Measurements from ENCODE around the gene RSL1D1.

The RSL1D1 gene

DNA sequence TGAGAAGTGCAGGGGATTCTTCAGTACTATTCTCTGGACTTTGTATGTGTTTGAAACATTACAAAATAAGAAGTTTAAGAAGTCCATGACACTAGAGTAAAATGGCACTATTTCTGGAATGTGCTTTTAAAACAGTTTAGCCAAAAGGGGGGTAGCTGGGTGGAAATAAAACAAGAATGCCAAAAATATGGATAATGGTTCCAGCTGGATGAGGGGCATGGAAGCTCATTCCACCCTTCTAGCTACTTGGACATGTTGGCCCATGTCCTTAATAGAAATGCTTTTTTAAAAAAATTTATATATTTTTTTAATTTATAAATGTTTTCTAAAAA is 67.3 kb downstream of the RSL1D1 start:
- DNase-seq (ENCODE audit: low read depth), result no peak
- no peak overlapping the region for H3K4me3 ChIP-seq (ENCODE audit: low read depth, low read length)

Measured in skeletal muscle cell (primary cell).